Activated CD8-positive, alpha-beta memory T cell treated with anti-CD3 and anti-CD28 coated beads for 48 hours (primary cell): ENCODE results near the gene RBPJ.

Experiments used
- DNase-seq, 3 experiments: peaks; one replicate each; pipeline ENCODE4 v3.0.0-alpha.2; 2020; ENCODE audit warnings: low read depth in 2 of 3, low spot score in 2 of 3

RBPJ gene

DNA sequence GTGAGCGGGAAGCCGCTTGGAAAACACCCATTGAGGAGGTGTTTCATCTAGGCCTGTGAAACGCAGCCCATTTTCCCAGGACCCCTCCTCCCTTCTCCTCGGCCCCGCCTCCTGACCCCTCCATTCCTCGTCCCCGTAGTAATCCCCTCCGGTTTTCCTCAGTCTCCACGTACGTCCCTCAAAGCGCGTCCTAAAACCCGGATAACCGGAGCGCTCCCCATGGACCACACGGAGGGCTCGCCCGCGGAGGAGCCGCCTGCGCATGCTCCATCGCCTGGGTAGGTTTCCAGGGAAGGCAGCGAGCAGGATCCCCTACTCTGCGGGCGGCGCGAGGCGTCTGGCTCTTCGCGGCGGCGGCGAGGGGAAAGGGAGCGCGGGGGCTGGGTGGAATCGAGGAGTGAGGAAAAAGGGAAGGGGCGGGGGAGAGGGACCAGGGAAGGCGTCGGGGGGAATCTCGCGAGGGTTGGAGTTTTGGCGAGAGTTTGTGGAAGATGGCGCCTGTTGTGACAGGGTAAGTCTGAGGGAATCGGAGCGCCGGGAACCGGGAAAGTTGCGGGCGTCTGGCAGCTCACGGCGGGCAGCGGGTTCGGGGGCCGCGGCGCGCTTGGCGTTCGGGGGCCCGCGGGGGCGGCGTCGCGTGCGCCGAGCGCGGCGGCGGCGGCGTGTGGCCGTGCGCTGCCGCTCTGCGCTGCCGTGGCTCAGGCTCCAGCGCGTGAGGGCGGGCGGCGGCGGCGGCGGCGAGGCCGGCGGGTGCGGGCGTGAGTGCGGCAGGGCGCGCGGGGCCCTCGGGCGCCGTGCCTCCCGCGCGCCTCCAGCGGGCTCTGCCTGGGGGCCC lies at the start of gene RBPJ:
RBPJ (plus strand) TSS at position 477 of the 835 bp plus-strand sequence; CDS start at position 492, 15 bp downstream.
- peak; percentile 59 to 77 (median 74) for DNase-seq

DNA sequence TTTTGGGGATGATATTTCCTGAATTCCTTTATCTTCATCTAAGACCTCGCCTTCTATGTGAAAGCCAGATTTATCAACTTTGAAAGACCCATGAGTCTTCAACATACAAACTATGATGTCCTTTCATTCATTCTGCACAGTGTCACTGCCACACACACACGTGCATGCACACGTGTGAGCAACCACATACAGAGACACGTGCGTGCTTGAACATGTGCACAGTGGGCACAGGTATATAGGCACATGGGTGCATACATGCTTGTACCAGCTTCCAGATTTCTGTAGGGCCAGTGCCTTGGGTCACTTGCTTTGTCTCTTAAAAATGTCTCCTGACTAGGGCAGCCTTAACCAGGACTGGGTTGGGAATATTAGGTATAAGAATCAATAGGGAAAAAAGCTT lies 49.1 kb upstream of the RBPJ start:
- DNase-seq, result no peak

GRCh38 chr4:26272654-26273615 lies 47.9 kb upstream of the RBPJ start:
- DNase-seq, result no peak

GRCh38 chr4:26273616-26273980 lies 47.2 kb upstream of the RBPJ start:
- DNase-seq, result no peak

GRCh38 chr4:26275281-26275680 lies 45.5 kb upstream of the RBPJ start:
- DNase-seq, result no peak

DNA sequence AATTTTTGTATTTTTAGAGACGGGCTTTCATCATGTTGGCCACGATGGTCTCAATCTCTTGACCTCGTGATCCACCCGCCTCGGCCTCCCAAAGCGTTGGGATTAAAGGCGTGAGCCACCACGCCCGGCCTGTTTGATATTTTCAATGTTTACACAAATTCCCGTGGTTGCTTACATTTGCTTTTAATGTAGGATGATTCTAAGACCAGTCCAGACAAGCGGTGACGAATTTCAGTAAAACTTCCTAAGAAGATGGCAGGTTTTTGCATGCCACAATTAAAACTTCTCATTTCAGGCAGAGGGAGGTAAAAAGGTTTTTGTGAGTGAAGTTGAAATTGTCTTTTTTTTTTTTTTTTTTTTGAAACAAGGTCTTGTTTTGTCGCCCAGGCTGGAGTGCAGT lies 41.4 kb upstream of the RBPJ start:
- DNase-seq, result no peak

DNA sequence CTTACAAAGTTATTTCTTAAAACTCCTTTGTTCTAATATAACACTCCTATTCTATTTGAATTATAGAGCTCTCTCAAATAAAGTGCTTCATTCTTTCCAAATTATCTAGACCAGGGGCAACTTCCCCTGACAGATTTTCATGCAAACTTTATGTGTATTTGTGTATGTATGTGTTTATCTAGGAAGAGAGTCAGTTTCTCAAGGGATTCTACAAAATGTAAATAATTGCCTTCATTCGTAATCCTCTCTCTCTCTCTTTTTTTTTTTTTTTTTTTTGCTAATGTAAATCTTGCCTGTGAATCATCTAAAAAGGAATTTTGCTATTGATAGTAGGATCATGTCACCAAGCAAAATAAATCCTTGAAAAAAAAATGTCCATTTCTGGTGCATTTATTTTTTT lies 38.9 kb upstream of the RBPJ start:
- DNase-seq, result no peak

DNA sequence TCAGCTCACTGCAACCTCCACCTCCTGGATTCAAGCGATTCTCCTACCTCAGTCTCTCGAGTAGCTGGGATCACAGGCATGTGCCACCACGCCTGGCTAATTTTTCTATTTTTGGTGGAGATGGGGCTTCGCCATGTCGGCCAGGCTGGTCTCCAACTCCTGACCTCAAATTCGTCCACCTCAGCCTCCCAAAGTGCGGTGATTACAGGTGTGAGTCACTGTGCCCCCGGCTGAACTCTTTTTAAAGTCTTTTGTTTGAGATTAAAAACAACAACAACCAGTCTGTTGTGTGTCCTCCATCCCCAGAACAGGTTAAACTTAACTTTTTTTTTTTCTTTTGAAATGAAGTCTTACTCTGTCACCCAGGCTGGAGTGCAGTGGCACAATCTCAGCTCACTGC lies 36.3 kb upstream of the RBPJ start:
- DNase-seq, result no peak

GRCh38 chr4:26285272-26285671 lies 35.5 kb upstream of the RBPJ start:
- no peak for DNase-seq

- DNase-seq, result no peak
Observed at GRCh38 chr4:26287756-26288155, 33.1 kb upstream of the RBPJ start.

DNA sequence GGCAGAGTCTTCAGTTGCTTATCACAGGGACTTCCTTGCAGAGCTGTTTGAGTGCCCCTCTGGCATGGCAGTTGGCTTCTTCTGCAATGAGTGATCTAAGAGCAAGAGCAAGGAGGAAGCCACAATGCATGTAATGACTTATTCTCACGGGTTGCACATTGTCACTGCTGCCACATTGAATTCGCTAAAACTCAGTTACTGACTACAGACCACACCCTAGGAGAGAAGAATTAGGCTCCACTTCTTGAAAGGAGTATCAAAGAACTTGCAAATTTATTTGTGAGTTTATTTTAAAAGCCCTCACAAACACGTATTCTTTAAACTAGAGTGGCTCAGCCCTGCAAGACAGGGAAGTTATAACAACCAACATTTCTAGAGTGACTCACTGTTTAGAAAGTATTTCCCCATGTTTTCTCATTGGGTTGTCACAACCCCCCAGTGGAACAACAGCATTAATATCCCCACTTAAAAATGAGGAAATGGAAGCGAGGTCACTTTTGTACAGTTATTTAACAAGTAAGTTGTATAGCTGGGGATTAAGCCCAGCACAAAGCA lies 32.4 kb upstream of the RBPJ start:
- DNase-seq, result peak in 1 of 3 experiments; percentile 14

DNA sequence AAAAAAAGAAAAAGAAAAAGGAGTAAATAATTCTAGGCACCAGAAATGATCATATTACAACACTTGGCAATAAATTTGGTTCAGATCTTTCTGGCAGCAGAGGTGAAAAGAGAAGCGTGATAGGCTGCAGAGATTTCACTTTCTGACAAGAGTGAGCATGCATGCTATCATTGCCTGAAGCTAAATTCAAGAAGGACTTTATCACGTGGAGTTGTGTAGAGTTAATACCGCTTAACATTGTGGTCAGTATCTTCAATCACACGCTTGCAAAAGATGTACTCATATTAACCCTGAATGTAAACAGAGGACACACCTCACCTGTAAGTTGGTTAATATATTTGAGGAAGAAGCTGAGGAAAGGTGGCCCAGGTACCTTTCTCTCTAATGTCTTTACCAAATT lies 31.4 kb upstream of the RBPJ start:
- DNase-seq, result no peak

- no peak for DNase-seq
Observed at GRCh38 chr4:26290321-26290720, 30.5 kb upstream of the RBPJ start.

GRCh38 chr4:26294904-26295303 lies 25.9 kb upstream of the RBPJ start:
- no peak for DNase-seq

GRCh38 chr4:26296021-26296420 lies 24.8 kb upstream of the RBPJ start:
- DNase-seq, result no peak

- DNase-seq, result no peak
Observed at GRCh38 chr4:26296514-26296913, 24.3 kb upstream of the RBPJ start.

DNA sequence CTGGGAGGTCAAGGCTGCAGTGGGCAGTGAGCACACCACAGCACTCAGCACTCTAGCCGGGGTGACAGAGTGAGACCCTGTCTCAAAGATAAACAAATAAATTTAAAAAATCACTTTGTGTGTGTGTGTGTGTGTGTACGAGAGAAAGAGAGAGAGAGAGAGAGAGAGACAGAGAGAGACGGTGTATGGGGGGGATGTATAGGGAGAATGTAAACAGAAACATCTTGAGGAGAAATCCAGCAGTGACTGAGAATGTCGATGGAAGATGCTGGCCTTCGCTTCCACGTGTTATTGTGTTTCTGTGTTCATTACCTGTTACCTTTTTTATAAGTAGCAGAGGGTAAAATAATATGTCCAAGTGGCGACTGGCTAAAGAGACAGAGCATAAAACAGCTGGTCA lies 23.6 kb upstream of the RBPJ start:
- DNase-seq, result no peak

GRCh38 chr4:26298198-26298947 lies 22.4 kb upstream of the RBPJ start:
- no peak for DNase-seq

DNA sequence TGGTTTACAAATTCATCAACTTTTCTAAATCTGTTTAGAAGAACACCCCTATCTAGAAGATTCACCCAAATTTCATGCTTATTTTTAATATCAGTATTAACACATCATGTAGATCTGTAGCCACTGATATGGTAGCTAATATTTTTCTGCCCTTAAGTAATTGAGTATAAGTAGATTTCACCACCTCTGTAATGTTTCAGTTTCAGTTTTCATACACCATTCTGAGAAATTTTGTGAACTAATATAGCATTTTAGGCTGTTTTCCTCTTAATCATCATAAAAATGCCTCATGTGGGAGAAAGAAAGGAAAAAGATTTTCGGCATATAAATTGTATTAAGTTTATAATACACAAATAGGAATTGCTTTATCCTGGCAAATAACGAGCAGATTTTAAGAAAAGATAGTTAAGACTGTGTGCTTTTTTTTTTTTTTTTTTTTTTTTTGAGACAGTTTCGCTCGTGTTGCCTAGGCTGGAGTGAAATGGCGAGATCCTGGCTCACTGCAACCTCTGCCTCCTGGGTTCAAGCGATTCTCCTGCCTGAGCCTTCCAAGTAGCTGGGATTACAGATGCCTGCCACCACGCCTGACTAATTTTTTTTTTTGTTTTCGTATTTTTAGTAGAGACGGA lies 21.4 kb upstream of the RBPJ start:
- DNase-seq, result no peak
